Measurements from ENCODE around the gene SLC47A1. TPM values are rescaled to one million over a fixed set of nuclear protein-coding genes. Genes with fewer than 3 reads are reported as not detected.

The SLC47A1 gene
- total and polyA plus RNA-seq, 2 of the 8 experiments (the other 6 are each of a cell fraction or from before 2014, with no cell fraction given) = 1.5 to 3.6 TPM

- no peak for DNase-seq (ENCODE audit: low read depth in 1 of 2, low spot score in 2 of 2)
- Histone ChIP-seq H3K4me3 (ENCODE audit: extremely low read depth in 1 of 4, insufficient read depth in 2 of 4, low read depth in 3 of 4, low read length in 4 of 4) (no peak overlapping the region), H3K23me2 (ENCODE audit: low read depth, low read length) (no peaks in the 10 kb centered on the region), H4K91ac (replicated peaks; ENCODE audit: insufficient read length, low read length) (no peak overlapping the region), H3K27ac (ENCODE audit: low read depth, low read length) (no peak overlapping the region), H4K5ac (ENCODE audit: insufficient read length, low read depth, low read length) (no peak overlapping the region), H2AK5ac (ENCODE audit: low read depth, low read length) (no peak overlapping the region), H3K4ac (replicated peaks; ENCODE audit: insufficient read length, low read depth, low read length) (no peak overlapping the region), H3K4me1 (replicated peaks in 1 of 4; ENCODE audit: control insufficient read depth in 3 of 4, insufficient read depth in 4 of 4, low read length in 3 of 4) (peaks cover 0 to 2% (median 0%) of the 10 kb centered on the region in 4 experiments; a peak in 1 of 7 replicates), H3K18ac (ENCODE audit: extremely low read depth, low read length) (no peak overlapping the region), H3K23ac (ENCODE audit: insufficient read length) (no peak overlapping the region), H2AFZ (ENCODE audit: low read length) (no peak overlapping the region), H3K27me3 (replicated peaks in 1 of 4; ENCODE audit: control insufficient read depth in 3 of 4, extremely low read depth in 1 of 4, insufficient read depth in 3 of 4, low read length in 3 of 4) (no peaks in the 10 kb centered on the region), H3K56ac (replicated peaks; ENCODE audit: insufficient read length, low read depth, low read length) (no peak overlapping the region), H3K9me3 (ENCODE audit: insufficient read depth in 2 of 2, low read depth in 1 of 2, low read length in 1 of 2) (peaks cover 0 to 3% of the 10 kb centered on the region in 2 experiments; a peak in 1 of 4 replicates), H3K79me2 (ENCODE audit: control insufficient read depth in 1 of 2, insufficient read depth in 2 of 2, low read length in 2 of 2) (no peaks in the 10 kb centered on the region), H4K8ac (ENCODE audit: extremely low read depth, insufficient read depth, low read length) (no peak overlapping the region), H3K4me2 (ENCODE audit: insufficient read depth in 1 of 2, low read depth in 2 of 2, low read length in 2 of 2) (no peak overlapping the region), H3K9ac (replicated peaks in 1 of 4; ENCODE audit: extremely low read depth in 1 of 4, low read depth in 3 of 4, low read length in 3 of 4) (no peak overlapping the region), H2BK5ac (ENCODE audit: low read depth, low read length) (no peak overlapping the region), H4K20me1 (replicated peaks in 1 of 2; ENCODE audit: control insufficient read depth in 1 of 2, insufficient read depth in 2 of 2, low read length in 2 of 2) (no peaks in the 10 kb centered on the region), H2BK20ac (ENCODE audit: low read length) (no peak overlapping the region), H3K14ac (ENCODE audit: insufficient read length) (no peak overlapping the region), H3K79me1 (ENCODE audit: low read depth, low read length) (no peaks in the 10 kb centered on the region), H3K36me3 (ENCODE audit: control insufficient read depth in 2 of 4, insufficient read depth in 4 of 4, low read length in 3 of 4) (no peaks in the 10 kb centered on the region), H2BK15ac (ENCODE audit: low read length) (no peak overlapping the region), H2BK12ac (ENCODE audit: low read depth, low read length) (no peak overlapping the region), H2BK120ac (replicated peaks; ENCODE audit: low read depth, low read length) (no peak overlapping the region)
- POLR2A ChIA-PET (ENCODE audit: partially characterized antibody) = no interaction called here
- TF ChIP-seq ATF2 (IDR thresholded peaks at IDR 0.05; ENCODE audit: low read length) (no peak), SUZ12 (IDR thresholded peaks at IDR 0.05; ENCODE audit: low read length) (no peak), HDAC6 (IDR thresholded peaks at IDR 0.05; ENCODE audit: low read depth, low read length) (no peak)
- FAIRE-seq = no peak
- CTCF ChIA-PET (ENCODE audit: partially characterized antibody) = interaction anchor here (0.6 to 2.1 kb wide), 4 partner anchors 9 to 160 kb away, joined by 3 to 8 read pairs (median 5); no protein-coding TSS in a partner anchor
Observed at GRCh38 chr17:19558946-19559345, 25.3 kb downstream of the SLC47A1 start.

Measured in H1 (cell line).